HEK293 (cell line): Measurements from ENCODE around the gene KRABD2.

Experiments
- BCL11A ChIP-seq: fragments of 450-650 bp; formaldehyde crosslinking; IDR thresholded peaks from 2 replicates; pipeline ENCODE4 v1.5.1; 2016; ENCODE audit warnings: low read depth, missing biosample characterization, missing genetic modification characterization
- KLF10 ChIP-seq: fragments of 450-650 bp; IDR thresholded peaks from 2 replicates; pipeline ENCODE4 v1.5.1; 2018; ENCODE audit warnings: missing biosample characterization, mild to moderate bottlenecking, missing genetic modification characterization
- KLF9 ChIP-seq: fragments of 450-650 bp; formaldehyde crosslinking; IDR thresholded peaks from 2 replicates; pipeline ENCODE4 v1.5.1; 2016; ENCODE audit warnings: missing biosample characterization, missing genetic modification characterization, low read depth
- PBX3 ChIP-seq: sonication (generic); formaldehyde crosslinking; IDR thresholded peaks from 2 replicates; pipeline ENCODE4 v1.8.1; 2022; ENCODE audit warnings: mild to moderate bottlenecking, moderate library complexity, missing genetic modification reagents
- PRDM1 ChIP-seq: fragments of 450-650 bp; formaldehyde crosslinking; IDR thresholded peaks from 2 replicates; pipeline ENCODE4; 2016; ENCODE audit warnings: missing biosample characterization, missing genetic modification characterization
- SP7 ChIP-seq: fragments of 450-650 bp; formaldehyde crosslinking; IDR thresholded peaks from 2 replicates; pipeline ENCODE4 v1.5.1; 2016; ENCODE audit warnings: missing biosample characterization, missing genetic modification characterization
- TCF7L2 ChIP-seq: IDR thresholded peaks from 2 replicates; pipeline ENCODE4 v1.6.1; 2011; ENCODE audit warnings: low read depth, mild to moderate bottlenecking, inconsistent platforms, low read length, moderate library complexity, borderline replicate concordance
- ZBTB10 ChIP-seq: fragments of 450-650 bp; formaldehyde crosslinking; IDR thresholded peaks from 2 replicates; pipeline ENCODE4 v1.5.1; 2016; ENCODE audit warnings: missing biosample characterization, missing genetic modification characterization
- ZBTB44 ChIP-seq: fragments of 450-650 bp; IDR thresholded peaks from 2 replicates; pipeline ENCODE4 v1.5.1; 2018; ENCODE audit warnings: missing biosample characterization, mild to moderate bottlenecking, missing genetic modification characterization
- ZNF10 ChIP-seq: fragments of 450-650 bp; formaldehyde crosslinking; IDR thresholded peaks from 2 replicates; pipeline ENCODE4 v1.5.1; 2017; ENCODE audit warnings: missing biosample characterization, missing genetic modification characterization
- ZNF132 ChIP-seq: fragments of 450-650 bp; formaldehyde crosslinking; IDR thresholded peaks from 2 replicates; pipeline ENCODE4 v1.5.1; 2017; ENCODE audit warnings: missing biosample characterization, missing genetic modification characterization, borderline replicate concordance
- ZNF18 ChIP-seq: fragments of 450-650 bp; formaldehyde crosslinking; IDR thresholded peaks from 2 replicates; pipeline ENCODE4 v1.5.1; 2016; ENCODE audit warnings: missing biosample characterization, missing genetic modification characterization
- ZNF335 ChIP-seq: fragments of 450-650 bp; formaldehyde crosslinking; conservative IDR thresholded peaks from 2 replicates; pipeline ENCODE4 v1.5.1; 2016; ENCODE audit warnings: missing biosample characterization, missing genetic modification characterization
- ZNF391 ChIP-seq: fragments of 450-650 bp; formaldehyde crosslinking; IDR thresholded peaks from 2 replicates; pipeline ENCODE4 v1.5.1; 2016; ENCODE audit warnings: low read depth, missing biosample characterization, missing genetic modification characterization, borderline replicate concordance
- ZNF394 ChIP-seq: fragments of 450-650 bp; formaldehyde crosslinking; IDR thresholded peaks from 2 replicates; pipeline ENCODE4 v1.5.1; 2016; ENCODE audit warnings: missing biosample characterization, missing genetic modification characterization, mild to moderate bottlenecking, moderate library complexity, borderline replicate concordance
- ZNF398 ChIP-seq: fragments of 450-650 bp; formaldehyde crosslinking; IDR thresholded peaks from 2 replicates; pipeline ENCODE4 v1.5.1; 2017; ENCODE audit warnings: missing biosample characterization, missing genetic modification characterization
- ZNF560 ChIP-seq: fragments of 450-650 bp; formaldehyde crosslinking; IDR thresholded peaks from 2 replicates; pipeline ENCODE4 v1.5.1; 2017; ENCODE audit warnings: missing biosample characterization, missing genetic modification characterization, borderline replicate concordance
- ZNF629 ChIP-seq: fragments of 450-650 bp; formaldehyde crosslinking; IDR thresholded peaks from 2 replicates; pipeline ENCODE4 v1.5.1; 2017; ENCODE audit warnings: missing biosample characterization, missing genetic modification characterization
- TF ChIP-seq, protein P1 (sequence below): fragments of 450-650 bp; formaldehyde crosslinking; IDR thresholded peaks from 2 replicates; pipeline ENCODE4 v1.5.1; 2016; ENCODE audit warnings: missing biosample characterization, missing genetic modification characterization
- TF ChIP-seq, protein P2 (sequence below): fragments of 450-650 bp; formaldehyde crosslinking; IDR thresholded peaks from 2 replicates; pipeline ENCODE4 v1.5.1; 2016; ENCODE audit warnings: missing biosample characterization, missing genetic modification characterization
- TF ChIP-seq, protein P3 (sequence below): fragments of 450-650 bp; formaldehyde crosslinking; IDR thresholded peaks from 2 replicates; pipeline ENCODE4 v1.5.1; 2016; ENCODE audit warnings: missing biosample characterization, missing genetic modification characterization, borderline replicate concordance

KRABD2 gene

GRCh38 chr17:8376271-8377067 lies at the start of gene KRABD2 (continued):
- TF ChIP-seq KLF10 (tag by site-specific recombination) (peak; percentile 17; the same call in 1 of the 2 replicates), SP7 (peak; percentile 69), PBX3 (CRISPR knock-in tag) (peak; percentile 6; the same call in 1 of the 2 replicates), TCF7L2 (no peak), ZBTB10 (tag by site-specific recombination) (no peak), ZNF18 (tag by site-specific recombination) (peak; percentile 37; the same call in 1 of the 2 replicates), ZNF10 (0 out of 2 replicates have a peak, but pooled peaks have one; percentile 9), BCL11A (tag by site-specific recombination) (peak; percentile 95), ZNF394 (0 out of 2 replicates have a peak, but pooled peaks have one; percentile 36), ZNF398 (tag by site-specific recombination) (0 out of 2 replicates have a peak, but pooled peaks have one; percentile 50), ZNF335 (peak; percentile 73), ZBTB44 (tag by site-specific recombination) (peak; percentile 50; the same call in 1 of the 2 replicates), ZNF560 (tag by site-specific recombination) (no peak), KLF9 (tag by site-specific recombination) (peak; percentile 72), ZNF629 (tag by site-specific recombination) (peak; percentile 66), PRDM1 (tag by site-specific recombination) (0 out of 2 replicates have a peak, but pooled peaks have one; percentile 33), ZNF132 (tag by site-specific recombination) (no peak), ZNF391 (tag by site-specific recombination) (peak; percentile 61; the same call in 1 of the 2 replicates)
- TF ChIP-seq, protein P1, sequence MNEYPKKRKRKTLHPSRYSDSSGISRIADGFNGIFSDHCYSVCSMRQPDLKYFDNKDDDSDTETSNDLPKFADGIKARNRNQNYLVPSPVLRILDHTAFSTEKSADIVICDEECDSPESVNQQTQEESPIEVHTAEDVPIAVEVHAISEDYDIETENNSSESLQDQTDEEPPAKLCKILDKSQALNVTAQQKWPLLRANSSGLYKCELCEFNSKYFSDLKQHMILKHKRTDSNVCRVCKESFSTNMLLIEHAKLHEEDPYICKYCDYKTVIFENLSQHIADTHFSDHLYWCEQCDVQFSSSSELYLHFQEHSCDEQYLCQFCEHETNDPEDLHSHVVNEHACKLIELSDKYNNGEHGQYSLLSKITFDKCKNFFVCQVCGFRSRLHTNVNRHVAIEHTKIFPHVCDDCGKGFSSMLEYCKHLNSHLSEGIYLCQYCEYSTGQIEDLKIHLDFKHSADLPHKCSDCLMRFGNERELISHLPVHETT (tag by site-specific recombination) = 0 out of 2 replicates have a peak, but pooled peaks have one; percentile 41
- TF ChIP-seq, protein P2, sequence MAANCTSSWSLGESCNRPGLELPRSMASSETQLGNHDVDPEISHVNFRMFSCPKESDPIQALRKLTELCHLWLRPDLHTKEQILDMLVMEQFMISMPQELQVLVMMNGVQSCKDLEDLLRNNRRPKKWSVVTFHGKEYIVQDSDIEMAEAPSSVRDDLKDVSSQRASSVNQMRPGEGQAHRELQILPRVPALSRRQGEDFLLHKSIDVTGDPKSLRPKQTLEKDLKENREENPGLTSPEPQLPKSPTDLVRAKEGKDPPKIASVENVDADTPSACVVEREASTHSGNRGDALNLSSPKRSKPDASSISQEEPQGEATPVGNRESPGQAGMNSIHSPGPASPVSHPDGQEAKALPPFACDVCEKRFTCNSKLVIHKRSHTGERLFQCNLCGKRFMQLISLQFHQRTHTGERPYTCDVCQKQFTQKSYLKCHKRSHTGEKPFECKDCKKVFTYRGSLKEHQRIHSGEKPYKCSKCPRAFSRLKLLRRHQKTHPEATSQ = no peak
- TF ChIP-seq, protein P3, sequence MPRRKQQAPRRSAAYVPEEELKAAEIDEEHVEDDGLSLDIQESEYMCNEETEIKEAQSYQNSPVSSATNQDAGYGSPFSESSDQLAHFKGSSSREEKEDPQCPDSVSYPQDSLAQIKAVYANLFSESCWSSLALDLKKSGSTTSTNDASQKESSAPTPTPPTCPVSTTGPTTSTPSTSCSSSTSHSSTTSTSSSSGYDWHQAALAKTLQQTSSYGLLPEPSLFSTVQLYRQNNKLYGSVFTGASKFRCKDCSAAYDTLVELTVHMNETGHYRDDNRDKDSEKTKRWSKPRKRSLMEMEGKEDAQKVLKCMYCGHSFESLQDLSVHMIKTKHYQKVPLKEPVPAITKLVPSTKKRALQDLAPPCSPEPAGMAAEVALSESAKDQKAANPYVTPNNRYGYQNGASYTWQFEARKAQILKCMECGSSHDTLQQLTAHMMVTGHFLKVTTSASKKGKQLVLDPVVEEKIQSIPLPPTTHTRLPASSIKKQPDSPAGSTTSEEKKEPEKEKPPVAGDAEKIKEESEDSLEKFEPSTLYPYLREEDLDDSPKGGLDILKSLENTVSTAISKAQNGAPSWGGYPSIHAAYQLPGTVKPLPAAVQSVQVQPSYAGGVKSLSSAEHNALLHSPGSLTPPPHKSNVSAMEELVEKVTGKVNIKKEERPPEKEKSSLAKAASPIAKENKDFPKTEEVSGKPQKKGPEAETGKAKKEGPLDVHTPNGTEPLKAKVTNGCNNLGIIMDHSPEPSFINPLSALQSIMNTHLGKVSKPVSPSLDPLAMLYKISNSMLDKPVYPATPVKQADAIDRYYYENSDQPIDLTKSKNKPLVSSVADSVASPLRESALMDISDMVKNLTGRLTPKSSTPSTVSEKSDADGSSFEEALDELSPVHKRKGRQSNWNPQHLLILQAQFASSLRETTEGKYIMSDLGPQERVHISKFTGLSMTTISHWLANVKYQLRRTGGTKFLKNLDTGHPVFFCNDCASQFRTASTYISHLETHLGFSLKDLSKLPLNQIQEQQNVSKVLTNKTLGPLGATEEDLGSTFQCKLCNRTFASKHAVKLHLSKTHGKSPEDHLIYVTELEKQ (tag by site-specific recombination) = no peak
